GM18507 (cell line): ENCODE measurements around the gene FUT9.

Source experiments
- DNase-seq: peaks from one replicate; pipeline ENCODE4 v3.0.0; 2011; ENCODE audit warnings: low read depth; ENCODE audit not compliant: insufficient read length; ENCODE audit errors: extremely low spot score
- FAIRE-seq: peaks from 2 replicates; lab custom pipeline; 2011; peaks lifted over from hg19 to GRCh38; lab: Jason Lieb, UNC

Gene FUT9

DNA sequence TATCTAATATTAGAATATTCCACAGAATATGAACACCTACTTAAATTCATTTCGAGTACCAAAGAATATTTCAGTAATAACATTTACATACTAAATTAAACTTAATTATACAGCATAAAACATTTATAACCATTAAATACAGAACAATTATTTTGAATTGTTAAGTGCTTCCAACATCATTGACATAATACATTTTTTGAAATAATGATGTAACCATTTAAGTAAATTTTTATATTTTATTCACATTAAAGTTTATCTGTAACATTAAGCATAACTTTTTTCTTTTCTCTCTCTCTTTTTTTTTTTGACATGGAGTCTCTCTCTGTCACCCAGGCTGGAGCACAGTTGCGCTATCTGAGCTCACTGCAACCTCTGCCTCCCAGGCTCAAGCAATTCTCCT lies 44.5 kb downstream of the FUT9 start:
- FAIRE-seq, result no peak
- no peak for DNase-seq

DNA sequence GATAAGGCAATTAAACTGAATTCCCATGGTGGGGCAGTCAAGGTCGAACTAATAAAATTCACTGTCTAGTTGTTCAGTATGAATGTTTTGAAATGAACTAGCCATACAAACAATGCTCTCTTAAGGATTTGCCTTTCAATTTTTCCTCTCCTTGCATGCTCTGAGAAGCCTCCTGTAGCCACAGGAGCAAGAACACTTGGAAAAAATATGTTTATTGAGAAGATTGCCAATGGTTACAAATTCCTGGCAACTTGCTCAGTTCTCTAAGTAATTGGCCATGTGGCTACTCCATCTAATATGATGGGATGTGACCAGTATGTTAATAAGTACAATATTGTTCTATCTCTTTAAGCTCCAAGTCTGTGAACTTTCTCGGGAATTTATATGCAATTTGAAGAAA lies 49.4 kb downstream of the FUT9 start:
- no peak for FAIRE-seq

GRCh38 chr6:96066376-96066775 lies 50.6 kb downstream of the FUT9 start:
- DNase-seq (no peak), FAIRE-seq (no peak)

More for the DNA sequence above, 49.4 kb downstream of the FUT9 start:
- DNase-seq, result no peak

DNA sequence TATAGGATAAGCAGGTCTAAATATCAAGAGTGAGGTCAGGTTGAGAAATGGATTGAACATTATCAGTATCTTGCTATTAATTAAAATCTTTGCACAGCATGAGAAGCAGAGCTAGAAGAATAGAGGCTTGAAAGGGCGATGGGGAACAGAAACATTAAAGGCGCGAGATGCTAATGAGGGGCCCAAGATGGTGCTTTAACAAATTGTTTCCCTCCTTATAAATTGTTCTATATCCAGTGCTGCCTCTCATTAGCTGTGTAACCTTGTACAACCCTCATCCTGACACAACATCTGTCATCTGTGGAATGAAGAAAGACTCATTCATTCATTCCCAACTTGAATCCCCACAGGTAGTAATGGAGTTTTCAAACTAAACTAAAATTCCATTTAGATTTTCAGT lies 57.8 kb downstream of the FUT9 start:
- no peak for FAIRE-seq
- DNase-seq, result no peak

DNA sequence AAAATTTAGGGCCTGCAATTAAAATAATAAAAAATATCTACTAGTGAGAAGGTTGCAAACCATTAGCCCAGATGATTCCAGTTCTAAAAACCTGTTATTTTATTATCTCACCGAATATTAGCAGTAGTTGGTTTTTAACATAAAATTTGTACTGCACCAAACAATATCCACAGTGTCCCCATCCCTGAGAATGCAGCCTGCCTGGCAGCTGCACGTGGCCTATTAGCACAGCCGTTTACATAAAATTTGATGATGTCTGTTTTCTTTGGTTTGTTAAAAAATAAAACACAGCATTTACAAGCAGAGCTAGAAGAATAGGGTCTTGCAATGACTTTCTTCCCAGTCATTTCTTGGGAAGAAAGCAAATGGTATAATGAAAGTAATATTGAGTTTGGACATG lies 58.2 kb downstream of the FUT9 start:
- no peak for FAIRE-seq

DNA sequence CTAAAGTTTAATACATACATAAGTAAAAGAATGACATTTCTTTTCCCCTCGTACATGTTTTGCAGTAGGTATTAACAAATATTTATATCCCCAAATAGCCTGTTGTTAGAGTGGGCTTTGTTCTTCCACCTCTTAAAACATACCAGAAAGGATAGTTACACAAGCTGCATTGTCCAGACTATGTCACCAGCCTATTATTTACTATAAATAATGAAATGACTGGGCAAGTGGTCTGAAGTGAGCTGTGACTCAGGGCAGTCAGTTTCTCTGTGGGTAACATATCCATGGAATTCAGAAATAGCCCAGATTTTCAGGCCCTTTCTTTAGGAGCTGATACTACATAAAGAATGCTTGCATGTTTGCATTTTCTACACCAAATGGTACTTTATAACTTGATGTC lies 60.1 kb downstream of the FUT9 start:
- FAIRE-seq, result no peak
- no peak for DNase-seq

More for the DNA sequence above, 58.2 kb downstream of the FUT9 start:
- no peak for DNase-seq

- FAIRE-seq, result no peak
- no peak for DNase-seq
Measured at GRCh38 chr6:96086745-96087144, 71.0 kb downstream of the FUT9 start.

- DNase-seq (no peak), FAIRE-seq (no peak)
Measured at GRCh38 chr6:96089173-96089572, 73.4 kb downstream of the FUT9 start.

GRCh38 chr6:96094077-96094476 lies 78.3 kb downstream of the FUT9 start:
- no peak for DNase-seq
- FAIRE-seq, result no peak

DNA sequence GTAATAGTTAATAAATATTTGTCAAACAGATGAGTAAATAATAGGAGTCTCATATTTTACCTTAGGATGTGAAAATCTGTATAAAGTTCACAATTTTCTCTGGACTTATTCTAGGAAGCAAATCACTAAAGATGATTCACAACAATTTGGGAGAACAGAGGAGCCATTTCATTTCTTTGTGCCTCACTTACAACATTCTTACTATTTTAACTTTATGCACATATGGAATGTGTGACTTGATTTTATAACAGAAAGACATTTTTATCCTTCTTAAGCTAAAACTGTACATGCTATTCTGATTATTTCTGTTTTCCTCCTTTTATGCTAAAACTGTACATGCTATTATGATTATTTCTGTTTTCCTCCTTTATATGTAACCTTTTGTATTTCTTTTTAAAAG lies 83.3 kb downstream of the FUT9 start:
- FAIRE-seq, result no peak
- DNase-seq, result no peak

GRCh38 chr6:96101564-96101963 lies 85.8 kb downstream of the FUT9 start:
- FAIRE-seq, result no peak

GRCh38 chr6:96104910-96105309 lies 89.1 kb downstream of the FUT9 start:
- no peak for DNase-seq
- FAIRE-seq, result no peak

More at GRCh38 chr6:96101564-96101963, 85.8 kb downstream of the FUT9 start:
- DNase-seq, result no peak

DNA sequence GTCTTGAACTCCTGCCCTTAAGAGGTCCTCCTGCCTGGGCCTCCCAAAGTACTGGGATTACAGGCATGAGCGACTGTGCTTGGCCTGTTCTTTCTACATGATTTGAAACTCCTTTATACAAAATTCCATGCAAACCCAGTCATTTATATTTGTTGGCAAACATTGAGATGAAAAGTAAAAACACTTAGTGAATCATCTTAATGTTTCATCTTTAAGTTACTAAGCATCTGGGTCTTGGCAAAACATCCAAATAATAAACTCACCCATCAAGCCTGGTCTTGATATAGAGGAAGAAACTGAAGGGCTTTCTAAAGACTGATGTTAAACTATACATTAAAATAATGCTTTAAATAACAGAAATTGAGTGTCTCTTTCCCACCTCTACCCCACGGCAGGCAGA lies 95.1 kb downstream of the FUT9 start:
- FAIRE-seq (no peak), DNase-seq (no peak)

- FAIRE-seq (no peak), DNase-seq (no peak)
Measured at GRCh38 chr6:96116674-96117073, 100.9 kb downstream of the FUT9 start.

DNA sequence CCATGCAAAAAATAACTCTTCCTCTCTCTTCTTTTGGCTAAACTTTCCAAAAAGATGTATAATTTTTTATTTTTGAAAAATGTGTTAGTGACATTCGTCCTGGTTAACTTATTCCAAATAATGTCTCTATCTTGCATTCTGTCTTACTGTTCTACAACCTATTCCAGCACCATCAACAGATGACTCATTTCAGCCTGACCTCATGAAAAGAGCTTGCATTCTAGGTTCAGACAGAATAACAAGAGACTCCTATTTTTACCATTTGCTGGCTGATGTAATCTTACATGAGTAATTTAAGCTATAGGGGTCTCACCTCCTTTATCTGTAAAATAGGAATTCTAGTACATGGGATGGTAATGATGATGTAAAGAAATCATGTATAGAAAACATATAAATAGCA lies 109.0 kb downstream of the FUT9 start:
- DNase-seq (no peak), FAIRE-seq (no peak)

DNA sequence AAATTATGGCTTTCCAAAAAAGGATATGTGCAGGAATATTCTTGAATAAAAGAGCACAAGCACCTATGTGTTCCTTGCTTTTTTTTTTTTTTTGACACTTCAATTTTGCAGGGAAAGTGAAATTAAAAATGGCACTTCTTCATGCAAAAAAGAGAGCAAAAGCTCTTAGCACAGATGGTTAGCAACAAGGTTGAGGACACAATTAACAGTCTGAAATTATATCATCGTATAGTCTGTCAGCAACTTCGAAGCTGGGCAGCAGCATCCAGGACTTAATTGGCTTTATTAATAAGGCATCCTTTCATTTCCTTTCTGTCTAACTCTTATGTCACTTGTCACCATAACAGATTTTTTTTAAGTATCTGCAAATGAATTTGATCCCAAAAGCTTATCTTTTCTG lies 122.6 kb downstream of the FUT9 start:
- FAIRE-seq (no peak), DNase-seq (no peak)

GRCh38 chr6:96142142-96142541 lies 126.4 kb downstream of the FUT9 start:
- FAIRE-seq (no peak), DNase-seq (no peak)

- FAIRE-seq (no peak), DNase-seq (no peak)
Measured at GRCh38 chr6:96150431-96150830, 134.7 kb downstream of the FUT9 start.

GRCh38 chr6:96151707-96152106 lies 135.9 kb downstream of the FUT9 start:
- no peak for FAIRE-seq
- DNase-seq, result no peak

DNA sequence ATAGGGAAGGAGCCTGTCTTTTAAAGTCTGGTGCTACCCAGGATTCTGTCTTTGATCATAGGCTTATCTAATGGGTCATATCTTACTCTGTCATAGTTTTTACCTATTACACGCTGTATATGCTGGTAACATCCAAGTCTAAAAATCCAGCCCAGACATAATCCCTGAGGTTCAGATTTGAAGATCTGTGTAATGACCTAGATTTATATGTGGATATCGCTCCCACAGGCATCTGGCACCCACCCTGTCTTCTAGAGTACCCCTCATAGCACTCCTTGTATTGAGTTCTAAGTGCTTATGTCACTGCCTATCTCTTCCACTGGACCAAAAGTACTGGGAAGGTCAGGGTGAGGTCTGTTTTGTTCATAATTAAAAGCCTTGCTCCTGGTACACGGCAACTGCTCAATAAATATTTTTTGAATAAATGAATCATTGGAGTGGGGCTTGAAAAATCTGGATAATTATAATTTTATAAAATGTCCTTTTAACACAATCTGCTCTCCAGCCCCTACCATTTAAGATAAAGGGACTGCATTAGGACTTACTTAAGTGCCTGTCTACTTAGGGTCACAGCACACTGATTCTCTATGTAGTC lies 136.4 kb downstream of the FUT9 start:
- DNase-seq, result no peak
- FAIRE-seq, result no peak

DNA sequence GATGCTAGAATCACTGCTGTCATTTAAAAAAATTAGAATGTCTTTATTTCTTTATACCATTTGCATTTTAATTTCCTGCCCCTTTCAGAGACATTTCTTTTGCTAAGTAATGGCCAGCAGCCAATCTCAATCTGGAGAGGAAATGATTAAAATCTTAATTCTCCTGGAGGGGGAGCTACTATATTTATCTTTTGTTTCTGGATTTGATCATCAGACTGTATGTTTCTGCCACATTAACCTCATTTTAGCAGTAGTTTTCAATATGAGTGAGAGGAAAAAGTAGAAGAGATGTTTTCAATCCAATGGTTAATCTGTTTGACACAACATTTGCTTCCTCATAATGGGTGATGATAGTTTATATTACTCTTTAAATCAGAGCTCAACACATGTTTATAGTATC lies 138.0 kb downstream of the FUT9 start:
- DNase-seq (no peak), FAIRE-seq (no peak)

DNA sequence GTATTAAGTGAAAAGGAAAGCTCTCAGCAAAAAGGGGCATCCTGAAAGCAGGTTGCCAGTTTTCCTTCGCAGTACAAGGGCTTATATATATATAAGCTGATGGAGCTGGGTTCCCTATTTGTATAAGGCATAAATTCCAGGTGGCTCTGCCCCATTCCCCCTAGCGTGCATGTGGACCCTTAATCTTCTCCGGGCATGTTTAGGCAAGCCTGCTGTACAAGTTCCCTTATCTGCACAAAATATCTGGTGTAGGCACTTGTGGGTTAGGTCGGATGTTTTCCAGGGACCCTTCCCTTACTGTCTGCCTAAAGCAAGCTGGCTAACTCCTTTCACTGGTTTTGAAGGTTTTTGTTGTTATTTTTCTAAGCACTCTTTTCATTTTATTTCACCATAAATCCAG lies 140.7 kb downstream of the FUT9 start:
- no peak for FAIRE-seq
- no peak for DNase-seq
